ENCODE results near the gene MIS18A. TPM values are rescaled to one million over a fixed set of nuclear protein-coding genes. Genes with fewer than 3 reads are reported as not detected.

Gene MIS18A
- total and polyA plus RNA-seq, 5 donors = 3.3 to 4.7 (median 4.3) TPM

GRCh38 chr21:32256873-32257620 is 21.8 kb downstream of the MIS18A start:
- Histone ChIP-seq H3K27ac (ENCODE audit: low read length) (no peak overlapping the region), H3K9me3 (ENCODE audit: control insufficient read depth, low read length) (no peaks in the 10 kb centered on the region), H3K27me3 (ENCODE audit: control insufficient read depth, insufficient read depth) (no peaks in the 10 kb centered on the region), H3K4me1 (ENCODE audit: control insufficient read depth, insufficient read depth, low read length) (peaks cover 5% of the 10 kb centered on the region), H3K4me3 (ENCODE audit: low read length) (no peak overlapping the region)
- WGBS = 35% methylated on average over 9 of the region's 9 CpGs
- DNase-seq = peak; percentile 70 to 85 (median 83)
- peak; percentile 64 to 83 for ATAC-seq
- intact Hi-C loops (cut with DNase I) = loop anchor here (5.0 kb wide), 4 partner anchors 160 to 470 kb away; partner anchors contain the start of gene HUNK (in 1 of the 4)

DNA sequence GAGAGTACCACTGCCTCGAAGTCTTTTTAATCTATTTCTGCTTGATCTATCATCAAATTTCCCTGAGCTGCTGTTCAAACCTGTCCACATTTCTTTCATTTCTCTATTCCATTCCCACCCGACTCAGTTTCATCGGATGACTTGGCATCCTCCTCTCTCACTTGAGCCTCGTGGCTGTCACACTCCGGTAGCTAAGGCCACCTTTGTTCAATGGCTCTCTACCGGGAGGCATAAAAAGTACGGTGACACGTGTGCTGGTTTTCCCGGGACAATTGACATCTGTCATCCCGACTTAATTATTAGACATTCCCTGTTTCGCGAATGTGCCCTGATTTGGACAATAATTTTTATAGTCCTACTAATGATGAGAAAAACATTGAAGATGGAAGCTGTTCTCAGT is 22.6 kb downstream of the MIS18A start:
- H3K4me1 ChIP-seq (ENCODE audit: control insufficient read depth, insufficient read depth, low read length) = peaks cover 5% of the 10 kb centered on the region
- no peaks in the 10 kb centered on the region for H3K27me3 ChIP-seq (ENCODE audit: control insufficient read depth, insufficient read depth)
- no peak overlapping the region for H3K27ac ChIP-seq (ENCODE audit: low read length)
- H3K9me3 ChIP-seq (ENCODE audit: control insufficient read depth, low read length) = no peaks in the 10 kb centered on the region
- no peak for ATAC-seq
- 52% methylated on average over 12 of the region's 12 CpGs for WGBS
- intact Hi-C loops (cut with DNase I) = loop anchor here (5.0 kb wide), 4 partner anchors 159 to 469 kb away; partner anchors contain the start of gene HUNK (in 1 of the 4)
- H3K4me3 ChIP-seq (ENCODE audit: low read length) = no peak overlapping the region
- DNase-seq = no peak

DNA sequence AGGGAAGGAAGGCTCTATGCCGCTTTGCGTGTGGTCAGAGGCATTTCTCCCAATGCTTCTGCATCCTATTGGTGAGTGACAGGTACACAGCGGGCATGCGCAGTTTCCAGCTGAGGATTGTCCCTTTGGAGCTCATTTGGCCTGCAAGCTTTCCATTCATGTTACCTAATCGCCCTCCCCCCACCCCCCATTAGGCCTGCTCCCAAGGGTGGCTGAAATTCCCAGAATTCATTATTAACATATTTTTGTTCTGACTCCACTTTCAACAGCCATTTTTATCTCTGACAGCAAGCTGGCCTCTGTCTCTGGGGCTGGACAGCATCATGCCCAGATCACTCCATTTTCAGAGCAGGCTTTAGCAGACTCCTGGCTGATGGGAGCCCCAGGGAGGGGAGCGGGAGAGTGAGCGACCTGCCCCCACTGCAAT is 25.6 kb downstream of the MIS18A start:
- peak; percentile 70 to 89 (median 87) for DNase-seq
- Histone ChIP-seq H3K4me1 (ENCODE audit: control insufficient read depth, insufficient read depth, low read length) (peaks cover 5% of the 10 kb centered on the region), H3K9me3 (ENCODE audit: control insufficient read depth, low read length) (no peaks in the 10 kb centered on the region), H3K27ac (ENCODE audit: low read length) (no peak overlapping the region), H3K4me3 (ENCODE audit: low read length) (no peak overlapping the region), H3K27me3 (ENCODE audit: control insufficient read depth, insufficient read depth) (no peaks in the 10 kb centered on the region)
- peak; percentile 72 to 81 for ATAC-seq
- 48% methylated on average over 7 of the region's 7 CpGs for WGBS
- intact Hi-C loops (cut with DNase I) = no loop called here

DNA sequence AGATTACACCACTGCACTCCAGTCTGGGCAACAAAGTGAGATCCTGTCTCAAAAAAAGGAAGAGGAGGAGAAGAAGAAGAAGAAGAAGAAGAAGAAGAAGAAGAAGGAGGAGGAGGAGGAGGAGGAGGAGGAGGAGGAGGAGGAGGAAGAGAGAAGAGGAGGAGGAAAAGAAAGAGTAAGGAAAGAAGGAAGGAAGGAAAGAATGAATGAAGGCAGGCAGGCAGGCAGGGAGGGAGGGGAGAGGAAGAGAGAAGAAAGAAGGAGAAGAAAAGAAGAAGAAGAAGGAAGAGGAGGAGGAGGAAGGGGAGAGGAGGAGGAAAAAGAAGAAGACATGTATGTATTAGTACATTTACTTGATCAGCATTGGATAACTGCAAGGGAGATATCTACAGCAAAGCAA is 26.7 kb downstream of the MIS18A start:
- H3K9me3 ChIP-seq (ENCODE audit: control insufficient read depth, low read length) = no peaks in the 10 kb centered on the region
- H3K4me3 ChIP-seq (ENCODE audit: low read length) = no peak overlapping the region
- ATAC-seq = no peak
- H3K27ac ChIP-seq (ENCODE audit: low read length) = no peak overlapping the region
- no peaks in the 10 kb centered on the region for H3K27me3 ChIP-seq (ENCODE audit: control insufficient read depth, insufficient read depth)
- intact Hi-C loops (cut with DNase I) = no loop called here
- no peak for DNase-seq
- peaks cover 5% of the 10 kb centered on the region for H3K4me1 ChIP-seq (ENCODE audit: control insufficient read depth, insufficient read depth, low read length)

DNA sequence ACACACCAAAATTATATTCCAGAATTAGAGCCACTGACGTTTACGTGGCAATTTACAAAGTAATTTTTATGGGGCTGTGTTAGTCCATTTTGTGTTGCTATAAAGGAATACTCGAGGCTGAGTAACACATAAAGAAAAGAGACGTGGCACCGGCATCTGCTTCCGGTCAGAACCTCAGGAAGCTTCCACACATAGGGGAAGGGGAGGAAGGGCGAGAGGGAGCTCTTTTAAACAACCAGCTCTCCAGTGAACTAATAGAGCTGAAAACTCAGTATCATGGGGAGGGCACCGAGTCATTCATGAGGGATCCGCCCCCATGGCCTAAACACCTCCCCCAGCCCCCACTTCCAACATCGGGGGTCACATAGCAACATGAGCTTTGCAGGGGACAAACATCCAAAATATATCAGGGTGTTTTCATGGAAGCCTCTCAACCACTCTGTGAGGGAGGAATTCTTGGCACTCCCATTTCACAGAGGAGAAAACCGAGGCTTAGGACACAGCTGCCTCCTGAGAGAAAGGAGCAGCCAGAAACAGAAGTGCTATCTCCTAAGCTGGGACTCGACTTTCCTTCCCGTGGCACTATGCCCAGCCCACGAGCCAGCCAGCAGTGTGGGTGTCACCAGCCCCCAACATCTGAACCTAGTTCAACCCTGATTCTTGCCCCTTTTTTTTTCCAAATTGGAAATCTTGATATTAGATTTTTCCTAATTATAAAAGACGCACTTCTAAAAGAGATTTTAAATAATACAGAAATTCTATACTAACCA is 29.2 kb downstream of the MIS18A start:
- H3K4me1 ChIP-seq (ENCODE audit: control insufficient read depth, insufficient read depth, low read length) = peaks cover 5% of the 10 kb centered on the region
- H3K27ac ChIP-seq (ENCODE audit: low read length) = no peak overlapping the region
- ATAC-seq (no peak), DNase-seq (peak; percentile 22 to 80 (median 76))
- H3K27me3 ChIP-seq (ENCODE audit: control insufficient read depth, insufficient read depth) = no peaks in the 10 kb centered on the region
- H3K9me3 ChIP-seq (ENCODE audit: control insufficient read depth, low read length) = no peaks in the 10 kb centered on the region
- intact Hi-C loops (cut with DNase I) = no loop called here
- no peak overlapping the region for H3K4me3 ChIP-seq (ENCODE audit: low read length)
- WGBS = 66% methylated on average over 15 of the region's 15 CpGs

GRCh38 chr21:32248571-32249461 is 30.0 kb downstream of the MIS18A start:
- no peak overlapping the region for H3K27ac ChIP-seq (ENCODE audit: low read length)
- peaks cover 5% of the 10 kb centered on the region for H3K4me1 ChIP-seq (ENCODE audit: control insufficient read depth, insufficient read depth, low read length)
- WGBS = 73% methylated on average over 14 of the region's 14 CpGs
- no peak overlapping the region for H3K4me3 ChIP-seq (ENCODE audit: low read length)
- no peak for ATAC-seq
- H3K9me3 ChIP-seq (ENCODE audit: control insufficient read depth, low read length) = no peaks in the 10 kb centered on the region
- intact Hi-C loops (cut with DNase I) = no loop called here
- DNase-seq = peak in 1 of 3 donors; percentile 58
- no peaks in the 10 kb centered on the region for H3K27me3 ChIP-seq (ENCODE audit: control insufficient read depth, insufficient read depth)

DNA sequence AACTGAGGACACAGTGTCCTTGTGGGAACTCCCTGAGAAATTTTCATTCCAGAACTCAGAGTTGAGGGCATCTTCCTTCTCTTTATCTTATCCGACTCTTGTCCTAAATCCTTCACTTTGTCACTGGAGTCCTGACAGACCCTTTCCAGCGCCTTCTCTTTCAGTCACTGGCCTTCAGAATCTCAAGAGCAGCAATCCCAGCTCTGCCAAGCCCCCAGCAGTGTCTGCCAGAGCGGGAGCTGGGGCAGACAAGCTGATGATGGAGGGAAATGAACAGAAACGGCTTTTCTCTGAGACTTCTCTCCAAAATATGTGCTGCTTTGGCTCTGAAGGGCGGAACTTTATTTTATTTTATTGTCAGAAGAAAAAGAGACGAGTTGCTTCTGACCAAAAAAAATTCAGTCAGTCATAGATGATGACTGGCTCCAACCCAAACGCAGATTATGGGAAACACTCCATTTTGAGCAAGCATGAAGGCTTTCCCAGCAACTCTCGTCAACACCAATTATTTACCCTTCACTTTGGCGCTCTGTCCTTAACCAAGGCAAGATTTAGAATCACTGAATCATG is 32.2 kb downstream of the MIS18A start:
- 57% methylated on average over 9 of the region's 9 CpGs for WGBS
- no peaks in the 10 kb centered on the region for H3K9me3 ChIP-seq (ENCODE audit: control insufficient read depth, low read length)
- H3K27ac ChIP-seq (ENCODE audit: low read length) = peak overlapping the region; percentile 8
- no peak overlapping the region for H3K4me3 ChIP-seq (ENCODE audit: low read length)
- ATAC-seq (peak in 1 of 2 donors; percentile 75), DNase-seq (peak in 2 of 3 donors; percentile 83 to 87)
- H3K27me3 ChIP-seq (ENCODE audit: control insufficient read depth, insufficient read depth) = no peaks in the 10 kb centered on the region
- no peaks in the 10 kb centered on the region for H3K4me1 ChIP-seq (ENCODE audit: control insufficient read depth, insufficient read depth, low read length)
- intact Hi-C loops (cut with DNase I) = no loop called here

- intact Hi-C loops (cut with DNase I) = no loop called here
- DNase-seq = no peak
- Histone ChIP-seq H3K27ac (ENCODE audit: low read length) (no peak overlapping the region), H3K9me3 (ENCODE audit: control insufficient read depth, low read length) (no peaks in the 10 kb centered on the region), H3K4me3 (ENCODE audit: low read length) (no peak overlapping the region), H3K27me3 (ENCODE audit: control insufficient read depth, insufficient read depth) (no peaks in the 10 kb centered on the region), H3K4me1 (ENCODE audit: control insufficient read depth, insufficient read depth, low read length) (no peaks in the 10 kb centered on the region)
- ATAC-seq = no peak
- 86% methylated on average over 8 of the region's 8 CpGs for WGBS
Observed at GRCh38 chr21:32245971-32246370, 32.9 kb downstream of the MIS18A start.

DNA sequence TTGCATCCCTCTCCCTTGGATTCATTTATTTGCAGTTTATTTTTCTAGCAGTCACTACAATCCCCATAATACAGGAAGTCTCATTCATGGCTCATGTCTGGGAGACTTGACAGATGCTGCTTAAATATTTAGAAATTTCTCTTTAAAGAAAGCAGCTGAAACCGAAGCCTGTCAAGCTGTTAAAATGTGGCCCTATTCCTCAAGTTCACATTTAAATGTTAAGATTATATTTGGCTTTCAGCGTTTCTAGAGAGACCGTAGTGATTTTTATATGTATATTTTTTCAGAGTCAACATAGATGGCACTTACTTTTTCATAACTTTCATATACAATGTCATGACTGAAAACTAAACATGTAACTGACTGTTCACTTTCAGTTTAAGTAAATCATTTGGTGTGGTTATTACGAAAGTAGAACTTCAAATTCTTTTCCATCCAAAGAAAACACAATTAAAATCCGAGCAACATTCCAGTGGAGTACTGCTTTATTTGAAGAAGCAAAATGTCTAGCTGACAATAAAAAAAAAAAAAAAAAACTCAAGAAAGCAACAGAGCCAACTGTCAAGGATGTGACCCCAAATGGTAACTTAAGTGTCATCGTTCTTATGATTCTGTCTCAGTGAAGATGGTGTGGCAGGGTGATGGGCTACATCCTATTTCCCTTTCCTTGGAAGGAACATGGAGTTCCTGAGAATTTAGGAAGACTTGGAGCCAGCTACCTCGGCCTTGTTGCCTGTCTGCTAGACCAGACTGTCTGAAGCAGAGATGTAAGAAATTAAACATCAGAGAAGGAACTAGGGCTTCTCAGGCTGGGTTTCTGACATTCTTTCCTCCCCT is 37.8 kb downstream of the MIS18A start:
- ATAC-seq = peak in 1 of 2 donors; percentile 54
- no peak overlapping the region for H3K27ac ChIP-seq (ENCODE audit: low read length)
- H3K27me3 ChIP-seq (ENCODE audit: control insufficient read depth, insufficient read depth) = no peaks in the 10 kb centered on the region
- no peaks in the 10 kb centered on the region for H3K9me3 ChIP-seq (ENCODE audit: control insufficient read depth, low read length)
- no peak for DNase-seq
- no peak overlapping the region for H3K4me3 ChIP-seq (ENCODE audit: low read length)
- intact Hi-C loops (cut with DNase I) = no loop called here
- 52% methylated on average over 7 of the region's 7 CpGs for WGBS
- no peaks in the 10 kb centered on the region for H3K4me1 ChIP-seq (ENCODE audit: control insufficient read depth, insufficient read depth, low read length)

DNA sequence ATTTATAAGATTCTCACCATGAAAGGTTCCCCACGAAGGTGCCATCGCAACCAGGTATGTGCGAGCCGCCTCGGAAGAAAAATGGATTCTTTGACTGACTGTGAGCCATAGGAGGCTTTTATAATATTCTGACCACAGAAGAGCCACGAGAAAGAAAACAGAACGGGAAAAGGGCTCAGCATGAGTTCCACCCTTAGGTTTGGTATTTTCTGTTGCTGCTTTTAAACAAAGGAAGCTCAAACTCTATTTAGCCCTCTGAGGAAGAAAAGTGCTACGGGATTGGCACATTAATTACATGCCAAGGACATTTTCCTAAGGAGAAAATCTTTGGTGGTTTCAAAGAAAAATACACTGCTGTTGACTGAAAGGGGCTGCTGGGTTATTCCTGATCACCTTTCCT is 39.3 kb downstream of the MIS18A start:
- Histone ChIP-seq H3K27me3 (ENCODE audit: control insufficient read depth, insufficient read depth) (no peaks in the 10 kb centered on the region), H3K4me3 (ENCODE audit: low read length) (no peak overlapping the region), H3K4me1 (ENCODE audit: control insufficient read depth, insufficient read depth, low read length) (no peaks in the 10 kb centered on the region), H3K27ac (ENCODE audit: low read length) (no peak overlapping the region), H3K9me3 (ENCODE audit: control insufficient read depth, low read length) (no peaks in the 10 kb centered on the region)
- no peak for ATAC-seq
- WGBS = 73% methylated on average over 8 of the region's 8 CpGs
- DNase-seq = no peak
- intact Hi-C loops (cut with DNase I) = no loop called here

Data from right cardiac atrium (tissue), 5 donors.